Measurements from ENCODE around the gene GALNTL6. TPM values are rescaled to one million over a fixed set of nuclear protein-coding genes. Genes with fewer than 3 reads are reported as not detected.

Gene GALNTL6
- total and polyA plus RNA-seq, 2 of the 4 experiments (the other 2 are of a cell fraction), result under 0.01 TPM; not detected in 1

DNA sequence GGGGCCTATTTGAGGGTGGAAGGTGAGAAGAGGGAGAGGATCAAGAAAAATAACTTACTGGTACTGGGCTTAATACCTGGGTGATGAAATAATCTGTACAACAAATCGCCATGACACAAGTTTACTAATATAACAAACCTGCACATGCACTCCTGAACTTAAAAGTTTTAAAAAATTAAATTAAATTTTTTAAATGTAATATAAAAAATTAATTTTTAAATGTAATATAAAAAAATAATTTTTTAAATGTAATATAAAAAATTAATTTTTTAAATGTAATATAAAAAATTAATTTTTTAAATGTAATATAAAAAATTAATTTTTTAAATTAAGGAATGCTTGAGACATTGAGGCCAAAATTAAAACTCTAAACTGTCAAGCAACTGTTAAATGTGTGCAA is 1231.1 kb downstream of the GALNTL6 start:
- H4K20me1 ChIP-seq (ENCODE audit: insufficient read depth, low read length), result no peaks in the 10 kb centered on the region
- no TSS peak for BruUV-seq (replicated peaks)
- no peak for DNase-seq
- no peak overlapping the region for H4K91ac ChIP-seq (ENCODE audit: insufficient read depth, low read depth, low read length)
- no peak overlapping the region for H3K4ac ChIP-seq (ENCODE audit: low read depth, low read length)
- H3K4me2 ChIP-seq (ENCODE audit: low read depth, low read length), result no peak overlapping the region
- no peak overlapping the region for H3K23ac ChIP-seq (ENCODE audit: low read depth, low read length)
- H2AK9ac ChIP-seq (replicated peaks; ENCODE audit: low read depth, low read length, poor library complexity), result no peak overlapping the region
- H3K14ac ChIP-seq (replicated peaks; ENCODE audit: low read depth, low read length), result no peak overlapping the region
- H4K5ac ChIP-seq (ENCODE audit: low read depth, low read length), result no peak overlapping the region
- no peak overlapping the region for H2BK5ac ChIP-seq (ENCODE audit: low read depth, low read length, poor library complexity, severe bottlenecking)
- POLR2A ChIA-PET (ENCODE audit: unreplicated experiment), result interaction anchor here (0.5 kb wide), 1 partner anchor 141 kb away, joined by 3 read pairs; no protein-coding TSS in a partner anchor
- no peaks in the 10 kb centered on the region for H3K9me3 ChIP-seq (ENCODE audit: control insufficient read depth, insufficient read depth, low read length)
- no peak overlapping the region for H3K9ac ChIP-seq (ENCODE audit: low read depth, low read length)
- TF ChIP-seq, protein P1, sequence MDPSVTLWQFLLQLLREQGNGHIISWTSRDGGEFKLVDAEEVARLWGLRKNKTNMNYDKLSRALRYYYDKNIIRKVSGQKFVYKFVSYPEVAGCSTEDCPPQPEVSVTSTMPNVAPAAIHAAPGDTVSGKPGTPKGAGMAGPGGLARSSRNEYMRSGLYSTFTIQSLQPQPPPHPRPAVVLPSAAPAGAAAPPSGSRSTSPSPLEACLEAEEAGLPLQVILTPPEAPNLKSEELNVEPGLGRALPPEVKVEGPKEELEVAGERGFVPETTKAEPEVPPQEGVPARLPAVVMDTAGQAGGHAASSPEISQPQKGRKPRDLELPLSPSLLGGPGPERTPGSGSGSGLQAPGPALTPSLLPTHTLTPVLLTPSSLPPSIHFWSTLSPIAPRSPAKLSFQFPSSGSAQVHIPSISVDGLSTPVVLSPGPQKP (IDR thresholded peaks at IDR 0.05; ENCODE audit: borderline replicate concordance, low read depth, low read length), result no peak
- TF ChIP-seq BHLHE40 (IDR thresholded peaks at IDR 0.05; ENCODE audit: low read depth, low read length) (no peak), SMC3 (IDR thresholded peaks at IDR 0.05; ENCODE audit: low read depth, low read length) (no peak), MAZ (IDR thresholded peaks at IDR 0.05; ENCODE audit: borderline replicate concordance, low read depth, low read length) (no peak), CTCF (conservative IDR thresholded peaks at IDR 0.05; ENCODE audit: low read depth, low read length) (no peak), CEBPB (IDR thresholded peaks at IDR 0.05; ENCODE audit: low read depth, low read length) (no peak), FOS (IDR thresholded peaks at IDR 0.05; ENCODE audit: low read depth, low read length) (no peak), RAD21 (IDR thresholded peaks at IDR 0.05; ENCODE audit: low read length) (no peak), RFX5 (IDR thresholded peaks at IDR 0.05; ENCODE audit: low read depth, low read length) (no peak), MXI1 (IDR thresholded peaks at IDR 0.05; ENCODE audit: borderline replicate concordance, low read depth, low read length) (no peak), RCOR1 (IDR thresholded peaks at IDR 0.05; ENCODE audit: insufficient replicate concordance, low read length) (no peak), USF2 (IDR thresholded peaks at IDR 0.05; ENCODE audit: low read depth, low read length) (no peak), MAFK (IDR thresholded peaks at IDR 0.05; ENCODE audit: low read depth, low read length) (no peak), NFE2L2 (IDR thresholded peaks at IDR 0.05; ENCODE audit: low read depth, low read length) (no peak), CHD1 (IDR thresholded peaks at IDR 0.05; ENCODE audit: low read depth, low read length) (no peak), POLR2A (IDR thresholded peaks at IDR 0.05; ENCODE audit: low read depth, low read length) (no peak)
- no peak overlapping the region for H4K8ac ChIP-seq (ENCODE audit: low read depth in 2 of 2, low read length in 2 of 2)
- H2AK5ac ChIP-seq (ENCODE audit: low read depth, low read length), result no peak overlapping the region
- no peak overlapping the region for H2AFZ ChIP-seq (replicated peaks; ENCODE audit: low read length, poor library complexity)
- no peak overlapping the region for H2BK15ac ChIP-seq (ENCODE audit: low read depth, low read length)
- CTCF ChIA-PET, result no interaction called here
- no peaks in the 10 kb centered on the region for H3K79me1 ChIP-seq (ENCODE audit: low read depth in 1 of 2, low read length in 2 of 2)
- H3K56ac ChIP-seq (ENCODE audit: extremely low read depth, insufficient read depth, low read length), result no peak overlapping the region
- dilution Hi-C loops (cut with HindIII; ENCODE audit: low sequenced_read_pairs, unreplicated experiment) (no loop called here), intact Hi-C loops (cut with micrococcal nuclease) (no loop called here), in situ Hi-C loops (cut with MboI; ENCODE audit: low sequenced_read_pairs) (no loop called here)
- H2BK20ac ChIP-seq (ENCODE audit: low read depth, low read length), result no peak overlapping the region
- H3K4me1 ChIP-seq (ENCODE audit: control insufficient read depth, insufficient read depth, low read length), result no peaks in the 10 kb centered on the region
- H3K36me3 ChIP-seq (ENCODE audit: control insufficient read depth, insufficient read depth, low read length), result no peaks in the 10 kb centered on the region
- ATAC-seq (ENCODE audit: low read depth), result no peak
- no CpG with 5 or more reads among the region's 1 CpG for WGBS, 2 experiments (ENCODE audit: extremely low coverage in 2 of 2, insufficient read length in 1 of 2)
- H2BK120ac ChIP-seq (ENCODE audit: low read depth, low read length), result no peak overlapping the region
- H3K4me3 ChIP-seq (ENCODE audit: insufficient read depth, low read depth, low read length), result no peak overlapping the region
- H3K27ac ChIP-seq (ENCODE audit: insufficient read depth, low read length), result no peak overlapping the region
- H3K18ac ChIP-seq (ENCODE audit: low read depth, low read length), result no peak overlapping the region
- H3K9me1 ChIP-seq (ENCODE audit: insufficient read depth, low read length), result no peaks in the 10 kb centered on the region
- H3K27me3 ChIP-seq (ENCODE audit: control insufficient read depth, insufficient read depth, low read length), result no peaks in the 10 kb centered on the region; the same call in 1 of the 2 replicates
